NCI-H2081 treated with DMSO at 0.1 percent for 48 hours (cell line): Measurements from ENCODE around the gene PDE4B.

Source experiments
- DNase-seq: peaks from one replicate; lab custom pipeline; 2025; lab: John Stamatoyannopoulos, UW

The PDE4B gene

GRCh38 chr1:66262208-66262963 is 469.7 kb downstream of the PDE4B start:
- no peak for DNase-seq

GRCh38 chr1:66265268-66265667 is 472.6 kb downstream of the PDE4B start:
- no peak for DNase-seq

DNA sequence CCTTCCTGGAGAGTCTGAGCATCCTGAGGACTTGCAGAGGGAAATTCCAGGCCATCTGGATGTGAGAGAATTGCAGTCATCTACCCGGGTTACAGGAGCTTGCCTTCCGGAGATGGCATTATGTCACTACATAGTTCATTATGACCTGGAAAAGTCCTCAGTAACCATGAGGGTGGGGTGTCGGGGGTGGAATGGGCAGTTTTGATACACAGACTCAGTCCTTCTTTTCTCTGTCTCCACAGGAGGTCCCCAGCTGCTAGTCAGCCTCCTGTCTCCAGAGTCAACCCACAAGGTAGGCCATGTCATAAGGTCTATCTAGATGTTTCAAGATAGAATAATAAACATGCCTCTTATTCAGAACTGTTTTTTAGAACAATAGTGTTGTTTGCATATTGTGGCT is 473.1 kb downstream of the PDE4B start:
- DNase-seq = no peak

- DNase-seq = no peak
Observed at GRCh38 chr1:66266350-66266749, 473.7 kb downstream of the PDE4B start.

- DNase-seq = no peak
Observed at GRCh38 chr1:66266756-66267155, 474.1 kb downstream of the PDE4B start.

GRCh38 chr1:66267201-66267940 is 474.7 kb downstream of the PDE4B start:
- DNase-seq = no peak

- DNase-seq = no peak
Observed at GRCh38 chr1:66269222-66269621, 476.5 kb downstream of the PDE4B start.

DNA sequence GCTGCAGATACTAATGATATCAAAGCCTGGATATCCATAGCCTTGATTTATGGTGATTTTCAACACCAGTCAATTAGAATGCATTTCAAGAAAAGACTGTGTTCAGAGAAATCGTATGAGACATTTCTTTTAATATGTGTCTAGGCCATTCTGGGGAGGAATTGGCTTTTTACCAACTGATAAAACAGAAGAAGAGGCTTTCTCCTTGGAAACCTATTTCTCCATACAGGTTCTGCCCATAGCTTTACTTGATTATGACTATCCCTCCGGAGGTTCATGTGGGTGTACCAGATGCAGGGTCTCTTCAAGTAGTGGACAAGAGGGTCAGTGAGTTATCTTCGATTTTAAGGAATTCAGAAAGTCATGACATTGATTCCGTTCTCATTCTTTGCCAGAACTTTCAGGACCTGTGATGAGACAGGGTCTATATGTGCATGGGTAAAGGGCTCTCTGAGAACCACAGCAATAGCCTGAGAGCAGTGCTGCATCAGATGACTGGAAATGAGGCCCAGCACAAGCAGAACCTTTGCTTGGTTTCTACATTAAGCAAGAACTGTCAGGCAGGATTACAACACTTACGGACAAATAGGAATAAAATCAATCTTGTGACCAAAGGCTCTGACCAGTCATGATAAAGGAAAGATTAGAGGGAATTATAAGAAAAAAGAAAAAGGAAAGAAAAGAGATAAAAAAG is 477.6 kb downstream of the PDE4B start:
- no peak for DNase-seq

- DNase-seq = no peak
Observed at GRCh38 chr1:66271216-66271903, 478.7 kb downstream of the PDE4B start.

DNA sequence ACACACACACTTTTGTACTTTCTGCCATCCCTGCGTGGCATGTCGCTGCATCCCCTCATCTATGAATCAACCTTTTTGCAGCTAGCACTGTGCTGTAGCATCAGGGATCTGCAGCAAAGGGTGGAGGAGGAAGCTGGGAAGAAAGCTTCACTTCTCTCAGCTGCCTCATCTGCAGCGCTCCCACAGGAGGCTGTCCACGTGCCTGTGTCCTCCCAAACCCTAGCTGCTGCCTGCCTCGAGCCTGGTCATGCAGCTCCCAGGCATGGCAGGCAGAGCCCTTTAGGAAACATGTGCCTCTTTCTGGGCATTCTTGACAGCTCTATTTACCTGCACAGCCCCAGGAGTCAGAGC is 479.2 kb downstream of the PDE4B start:
- no peak for DNase-seq

DNA sequence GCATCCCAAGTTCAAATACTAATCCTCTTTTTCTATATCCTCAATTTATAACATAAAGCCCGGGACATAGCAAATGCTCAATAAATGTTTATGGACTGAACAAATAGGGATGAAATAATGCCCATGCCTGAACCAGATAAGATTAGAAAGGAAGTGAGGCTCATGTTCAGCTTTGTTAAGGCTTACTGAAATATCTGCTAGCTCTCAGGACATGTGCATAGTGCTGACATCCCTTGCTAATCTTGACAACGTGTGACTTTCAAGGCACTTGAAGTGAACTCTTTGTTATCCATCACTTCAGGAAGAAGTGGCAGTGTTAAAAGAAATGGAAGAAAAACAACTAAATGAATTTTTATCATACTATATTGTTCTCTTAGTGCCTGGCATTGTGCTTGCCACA is 481.0 kb downstream of the PDE4B start:
- DNase-seq = no peak

DNA sequence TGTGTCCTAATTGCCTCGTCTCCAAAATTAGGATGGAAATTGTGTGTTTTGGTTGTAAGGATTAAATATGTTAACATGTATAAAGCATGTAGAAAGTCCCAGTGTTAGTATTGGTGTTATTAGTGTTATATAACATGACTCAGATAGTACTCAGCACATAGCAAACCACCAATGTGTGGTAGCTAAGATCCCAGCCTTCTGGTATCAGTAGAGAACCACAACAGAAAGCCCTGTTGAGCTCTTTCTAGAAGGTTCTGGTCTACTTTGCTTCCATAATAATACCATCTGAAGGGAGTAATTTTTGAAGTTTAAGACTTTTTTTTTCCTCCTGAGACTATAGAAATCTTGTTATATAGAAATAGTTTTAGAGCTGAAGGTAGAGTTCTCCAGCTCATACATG is 481.9 kb downstream of the PDE4B start:
- no peak for DNase-seq

DNA sequence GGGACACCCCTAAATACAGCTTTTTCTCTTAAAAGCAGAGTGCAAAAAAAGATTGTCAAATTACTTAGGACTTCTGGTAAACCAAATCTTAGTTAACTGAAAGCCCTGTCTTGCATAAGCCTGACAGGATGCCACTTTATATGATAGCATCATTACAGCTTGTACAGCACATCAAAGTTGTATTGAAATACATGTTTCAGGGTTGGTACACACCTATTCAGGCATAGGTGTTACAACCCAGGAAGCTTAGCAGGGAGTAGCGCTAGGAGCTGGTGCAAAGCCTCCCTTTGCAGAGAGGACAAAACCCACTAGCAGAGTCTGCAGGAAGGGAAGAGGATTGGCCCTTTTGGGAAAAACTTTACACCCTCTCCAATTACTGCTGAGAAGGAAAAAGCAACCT is 482.4 kb downstream of the PDE4B start:
- DNase-seq = no peak

DNA sequence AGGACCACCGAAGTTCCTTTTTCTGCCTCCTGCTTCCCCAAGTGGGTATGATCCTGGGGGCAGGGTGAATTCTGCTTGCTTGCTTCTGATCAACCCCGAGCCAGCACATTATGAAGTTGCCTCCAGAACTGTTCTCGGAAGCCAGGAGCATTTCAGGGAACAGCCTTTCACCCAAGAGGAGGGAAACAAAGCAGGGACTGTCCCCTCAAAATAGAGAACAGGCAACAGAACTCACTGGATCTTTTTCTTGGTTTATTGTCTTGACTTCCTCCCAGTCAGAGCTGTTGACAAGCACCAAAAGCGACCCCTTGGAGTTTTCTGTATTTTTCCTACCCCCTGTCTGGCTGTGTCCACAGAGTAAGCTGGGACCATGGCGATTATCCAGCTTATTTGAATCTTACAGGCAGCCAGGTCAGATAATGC is 482.9 kb downstream of the PDE4B start:
- no peak for DNase-seq

DNA sequence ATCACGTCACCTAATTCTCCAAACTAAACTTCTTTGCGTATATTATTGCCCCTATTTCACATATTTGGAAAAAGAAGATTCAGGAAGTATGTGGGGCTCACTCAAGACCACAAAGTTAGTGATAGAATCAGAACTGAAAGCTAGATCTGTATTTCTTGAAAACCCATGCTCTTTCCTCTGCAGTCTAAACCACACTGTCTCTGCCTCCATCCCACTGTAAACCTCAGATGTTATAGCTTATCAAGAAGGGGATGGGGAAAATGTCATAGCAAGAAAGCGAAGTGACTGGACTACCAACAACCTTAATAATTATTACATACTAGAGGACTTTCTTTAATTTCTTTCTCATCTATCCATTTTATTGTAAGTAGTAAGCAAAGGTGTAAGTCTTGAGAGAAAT is 483.5 kb downstream of the PDE4B start:
- DNase-seq = no peak

DNA sequence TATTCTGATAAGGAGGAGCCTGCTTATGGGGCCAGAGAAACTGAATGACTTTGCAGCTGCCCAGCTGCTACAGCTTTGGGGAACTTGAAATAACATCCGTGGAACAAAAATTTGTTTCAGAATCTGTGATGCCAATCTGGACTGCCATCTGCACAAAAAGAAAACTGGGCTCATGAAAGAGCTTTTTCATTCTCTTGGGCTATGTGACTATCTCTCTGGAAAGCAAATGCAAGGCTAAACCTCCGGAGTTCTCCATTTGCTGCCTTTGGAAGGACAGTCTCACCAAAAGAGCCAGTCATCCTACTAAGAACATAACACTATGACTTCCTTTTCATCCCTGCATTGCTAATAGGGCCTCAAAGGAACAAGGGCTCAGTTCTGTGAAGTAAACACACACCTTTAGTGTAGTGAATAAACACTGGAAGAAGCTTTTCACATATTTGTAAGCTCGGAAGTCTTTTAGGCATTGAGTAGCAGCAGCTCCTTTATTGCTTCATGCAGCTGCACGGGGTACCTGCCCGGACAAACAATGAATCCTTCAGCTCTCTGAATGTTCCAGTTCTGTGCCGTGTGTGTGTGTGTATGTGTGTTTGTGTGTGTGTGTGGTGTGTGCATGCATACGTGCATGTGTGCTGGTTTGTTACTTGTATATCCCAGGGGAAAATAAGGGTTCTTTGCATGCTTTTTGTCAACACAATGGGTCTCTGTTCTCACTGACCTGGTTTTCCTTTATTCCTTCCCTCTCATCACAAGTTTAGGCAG is 485.7 kb downstream of the PDE4B start:
- no peak for DNase-seq

DNA sequence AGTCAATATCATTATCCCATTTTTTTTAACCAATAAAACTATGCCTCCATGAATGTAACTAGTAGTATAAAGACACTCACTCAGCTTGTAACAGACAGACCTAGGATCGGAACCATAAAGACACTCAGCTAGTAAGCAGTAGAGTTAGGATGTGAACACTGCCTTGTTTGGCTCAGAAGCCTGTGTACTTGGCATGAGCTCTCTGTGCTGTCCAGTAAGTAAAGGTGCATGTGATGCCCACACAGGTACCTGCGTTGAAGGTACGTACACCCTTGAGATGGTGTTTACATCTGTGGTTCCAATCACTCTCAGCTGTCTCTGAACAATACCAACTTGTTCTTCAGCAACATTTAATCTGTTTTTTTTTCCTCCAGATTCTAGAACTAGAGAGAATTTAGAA is 489.1 kb downstream of the PDE4B start:
- no peak for DNase-seq

DNA sequence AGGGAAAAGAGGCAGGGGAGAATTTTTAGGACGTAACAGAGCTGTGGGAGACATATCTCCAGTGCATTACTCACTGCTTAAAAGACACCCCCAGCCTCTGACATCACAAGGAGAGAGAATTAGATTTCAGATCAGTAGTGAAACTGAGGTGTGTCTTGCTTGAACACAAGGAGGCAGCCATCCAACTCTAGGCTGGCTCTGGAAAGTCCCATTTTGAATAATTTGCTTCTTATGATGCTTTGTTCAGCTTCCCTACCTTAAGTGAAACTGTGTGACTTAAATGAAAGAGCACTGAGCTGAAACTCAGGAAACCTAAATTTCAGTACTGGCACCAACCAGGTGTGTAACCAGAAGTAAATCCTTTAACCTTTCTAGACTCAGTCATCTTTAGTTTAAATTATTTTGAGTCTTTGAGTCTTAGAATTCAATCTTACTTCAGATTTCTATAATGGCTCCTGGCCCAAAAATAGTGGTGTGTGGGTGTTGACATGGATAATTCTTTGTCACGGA is 489.7 kb downstream of the PDE4B start:
- DNase-seq = no peak

GRCh38 chr1:66282891-66283621 is 490.4 kb downstream of the PDE4B start:
- no peak for DNase-seq

GRCh38 chr1:66283622-66284041 is 490.9 kb downstream of the PDE4B start:
- no peak for DNase-seq

DNA sequence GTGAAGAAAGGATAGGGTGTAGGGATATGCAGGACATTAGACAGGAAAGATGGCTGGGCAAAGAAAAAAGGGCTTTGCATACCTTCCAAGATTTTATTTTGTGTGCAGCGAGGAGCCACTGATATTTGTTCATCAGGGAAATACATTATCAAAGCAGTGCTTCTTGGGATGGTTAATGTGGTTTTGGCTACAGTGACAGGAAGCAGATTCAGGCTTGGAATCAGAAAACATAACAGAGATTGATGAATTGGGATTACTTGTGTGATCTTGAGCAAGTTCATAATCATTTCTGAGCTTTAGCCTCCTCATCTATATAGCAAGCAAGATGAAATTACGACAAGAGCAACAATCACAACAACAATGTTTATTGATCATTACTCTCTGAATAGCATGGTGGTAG is 492.1 kb downstream of the PDE4B start:
- no peak for DNase-seq
